Adipose tissue (tissue), 3 donors: ENCODE data around the gene PIEZO2. TPM values are rescaled to one million over a fixed set of nuclear protein-coding genes. Genes with fewer than 3 reads are reported as not detected.
"Not testable (repeated sequence)": the region's sequence is repeated elsewhere in the genome, so short reads cannot be mapped to it uniquely, and the experiment has no call there.

ENCODE experiments used
- H3K27ac ChIP-seq: one replicate; pipeline ENCODE4 v1.5.1; 2013; ENCODE audit warnings: low read depth, low read length
- WGBS, 3 donors: extraction: QIAGEN DNeasy Blood & Tissue Kit; methylation state at CpG; one replicate each; pipeline ENCODE4 v1.1.7; 2013; 5-methylcytosine and 5-hydroxymethylcytosine counted together
- polyA plus RNA-seq, 3 donors: library from polyadenylated mRNA; stranded (reverse); fragments of 200-250 nt; gene quantifications; one replicate each; pipeline ENCODE4 v1.2.3, GENCODE V29; 2013
- donor health status: healthy with polysubstance abuse.
- donor health status: Bipolar disorder and iron deficiency.
- donor health status: healthy.

Gene PIEZO2
- polyA plus RNA-seq, 3 donors: 0.72 to 1.3 (median 0.91) TPM

- 79 to 96% (median 90%) methylated on average over 5 of the region's 5 CpGs for WGBS, 3 donors
- H3K27ac ChIP-seq: no peak overlapping the region
Measured at GRCh38 chr18:10953672-10954071, 195.7 kb downstream of the PIEZO2 start.

GRCh38 chr18:10951631-10952544, 197.5 kb downstream of the PIEZO2 start:
- no peak overlapping the region for H3K27ac ChIP-seq
- 86 to 94% (median 90%) methylated on average over 1 of the region's 1 CpG for WGBS, 3 donors

- WGBS, 3 donors: 61 to 86% (median 81%) methylated on average over 8 of the region's 8 CpGs
- H3K27ac ChIP-seq: no peak overlapping the region
Measured at GRCh38 chr18:10950876-10951630, 198.3 kb downstream of the PIEZO2 start.

GRCh38 chr18:10950080-10950875, 199.1 kb downstream of the PIEZO2 start:
- 53 to 92% (median 88%) methylated on average over 12 of the region's 12 CpGs for WGBS, 3 donors
- H3K27ac ChIP-seq: no peak overlapping the region

- no peak overlapping the region for H3K27ac ChIP-seq
- WGBS, 3 donors: 55 to 62% (median 61%) methylated on average over 1 of the region's 1 CpG
Measured at GRCh38 chr18:10949655-10950054, 199.7 kb downstream of the PIEZO2 start.

GRCh38 chr18:10948421-10948820, 200.9 kb downstream of the PIEZO2 start:
- H3K27ac ChIP-seq: no peak overlapping the region
- 91 to 97% (median 94%) methylated on average over 5 of the region's 5 CpGs for WGBS, 3 donors

GRCh38 chr18:10946058-10946457, 203.3 kb downstream of the PIEZO2 start:
- H3K27ac ChIP-seq: no peak overlapping the region

- no peak overlapping the region for H3K27ac ChIP-seq
- 72 to 82% (median 75%) methylated on average over 4 of the region's 4 CpGs for WGBS, 3 donors
Measured at GRCh38 chr18:10942998-10943397, 206.4 kb downstream of the PIEZO2 start.

GRCh38 chr18:10939822-10940221, 209.5 kb downstream of the PIEZO2 start:
- WGBS, 3 donors: 56 to 79% (median 71%) methylated on average over 6 of the region's 6 CpGs
- H3K27ac ChIP-seq: no peak overlapping the region

GRCh38 chr18:10937743-10938640, 211.4 kb downstream of the PIEZO2 start:
- 43 to 47% (median 43%) methylated on average over 6 of the region's 6 CpGs for WGBS, 3 donors
- no peak overlapping the region for H3K27ac ChIP-seq

- no peak overlapping the region for H3K27ac ChIP-seq
- 54 to 70% (median 56%) methylated on average over 9 of the region's 9 CpGs for WGBS, 3 donors
Measured at GRCh38 chr18:10936176-10937053, 213.0 kb downstream of the PIEZO2 start.

- H3K27ac ChIP-seq: no peak overlapping the region
- WGBS, 3 donors: 75 to 94% (median 92%) methylated on average over 7 of the region's 7 CpGs
Measured at GRCh38 chr18:10935588-10935987, 213.8 kb downstream of the PIEZO2 start.

GRCh38 chr18:10933648-10934047, 215.7 kb downstream of the PIEZO2 start:
- H3K27ac ChIP-seq: not testable (repeated sequence)
- 71 to 95% (median 90%) methylated on average over 3 of the region's 3 CpGs for whole genome bisulfite sequencing, 3 donors

GRCh38 chr18:10930076-10930475, 219.3 kb downstream of the PIEZO2 start:
- WGBS, 3 donors: 39 to 86% (median 66%) methylated on average over 2 of the region's 2 CpGs
- H3K27ac ChIP-seq: no peak overlapping the region

GRCh38 chr18:10928772-10929373, 220.5 kb downstream of the PIEZO2 start:
- 68 to 78% (median 75%) methylated on average over 7 of the region's 7 CpGs for WGBS, 3 donors
- no peak overlapping the region for H3K27ac ChIP-seq

GRCh38 chr18:10928011-10928771, 221.2 kb downstream of the PIEZO2 start:
- H3K27ac ChIP-seq: no peak overlapping the region
- WGBS, 3 donors: 62 to 70% (median 64%) methylated on average over 8 of the region's 8 CpGs
